Left cardiac atrium (tissue), 4 donors: ENCODE measurements around the gene ANKZF1. TPM values are rescaled to one million over a fixed set of nuclear protein-coding genes. Genes with fewer than 3 reads are reported as not detected.
"Not testable (repeated sequence)": the region's sequence is repeated elsewhere in the genome, so short reads cannot be mapped to it uniquely, and the experiment has no call there.

ENCODE experiments used
- ATAC-seq, 2 donors: fragments of 200-7000 bp; cut with Tn5 transposase; one replicate each; pipeline ENCODE4 v1.9.1; 2020; ENCODE audit warnings: mild to moderate bottlenecking in 2 of 2, moderate library complexity in 2 of 2
- DNase-seq: peaks from one replicate; pipeline ENCODE4 v3.0.0-alpha.2; 2020
- intact Hi-C, 2 donors: fragments of 100-400 bp; cut with DNase I; formaldehyde crosslinking; loops; one replicate each; pipeline versions ENCODE4 v1.14.1 to v1.15.1; 2022 to 2023
- long read RNA-seq: library from polyadenylated mRNA; unstranded; transcript quantifications from one replicate; pipeline ENCODE4 v2.0.0, GENCODE V29; 2021
- total RNA-seq, 2 donors: library from RNA; stranded (reverse); fragmentation: NEBNext Ultra II Directional; extraction: Animal tissue kit (Norgen Biotek cat#: 25700); gene quantifications; one replicate each; pipeline ENCODE4 v1.2.1, GENCODE V29; 2021
- donor health status: DM: no; HTN: yes; CAD: no.
- donor health status: DM: no; HTN: yes; CAD: no; lungs with severe emphysema.
- donor health status: DM: yes; HTN: yes; CAD: no.
- donor health status: Dilated cardiomyopathy.

Gene ANKZF1, protein sequence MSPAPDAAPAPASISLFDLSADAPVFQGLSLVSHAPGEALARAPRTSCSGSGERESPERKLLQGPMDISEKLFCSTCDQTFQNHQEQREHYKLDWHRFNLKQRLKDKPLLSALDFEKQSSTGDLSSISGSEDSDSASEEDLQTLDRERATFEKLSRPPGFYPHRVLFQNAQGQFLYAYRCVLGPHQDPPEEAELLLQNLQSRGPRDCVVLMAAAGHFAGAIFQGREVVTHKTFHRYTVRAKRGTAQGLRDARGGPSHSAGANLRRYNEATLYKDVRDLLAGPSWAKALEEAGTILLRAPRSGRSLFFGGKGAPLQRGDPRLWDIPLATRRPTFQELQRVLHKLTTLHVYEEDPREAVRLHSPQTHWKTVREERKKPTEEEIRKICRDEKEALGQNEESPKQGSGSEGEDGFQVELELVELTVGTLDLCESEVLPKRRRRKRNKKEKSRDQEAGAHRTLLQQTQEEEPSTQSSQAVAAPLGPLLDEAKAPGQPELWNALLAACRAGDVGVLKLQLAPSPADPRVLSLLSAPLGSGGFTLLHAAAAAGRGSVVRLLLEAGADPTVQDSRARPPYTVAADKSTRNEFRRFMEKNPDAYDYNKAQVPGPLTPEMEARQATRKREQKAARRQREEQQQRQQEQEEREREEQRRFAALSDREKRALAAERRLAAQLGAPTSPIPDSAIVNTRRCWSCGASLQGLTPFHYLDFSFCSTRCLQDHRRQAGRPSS
- total RNA-seq = 10 to 100 TPM; 16.0 to 20.3 TPM
- long read RNA-seq, transcript ANKZF1-201 (14 exons, 2,579 nt) = major isoform, 10 of 25 reads
- long read RNA-seq, partial matches to known transcripts = 0 of 25 reads
- long read RNA-seq, other reads (novel, unspliced or antisense) = 13 of 25 reads

DNA sequence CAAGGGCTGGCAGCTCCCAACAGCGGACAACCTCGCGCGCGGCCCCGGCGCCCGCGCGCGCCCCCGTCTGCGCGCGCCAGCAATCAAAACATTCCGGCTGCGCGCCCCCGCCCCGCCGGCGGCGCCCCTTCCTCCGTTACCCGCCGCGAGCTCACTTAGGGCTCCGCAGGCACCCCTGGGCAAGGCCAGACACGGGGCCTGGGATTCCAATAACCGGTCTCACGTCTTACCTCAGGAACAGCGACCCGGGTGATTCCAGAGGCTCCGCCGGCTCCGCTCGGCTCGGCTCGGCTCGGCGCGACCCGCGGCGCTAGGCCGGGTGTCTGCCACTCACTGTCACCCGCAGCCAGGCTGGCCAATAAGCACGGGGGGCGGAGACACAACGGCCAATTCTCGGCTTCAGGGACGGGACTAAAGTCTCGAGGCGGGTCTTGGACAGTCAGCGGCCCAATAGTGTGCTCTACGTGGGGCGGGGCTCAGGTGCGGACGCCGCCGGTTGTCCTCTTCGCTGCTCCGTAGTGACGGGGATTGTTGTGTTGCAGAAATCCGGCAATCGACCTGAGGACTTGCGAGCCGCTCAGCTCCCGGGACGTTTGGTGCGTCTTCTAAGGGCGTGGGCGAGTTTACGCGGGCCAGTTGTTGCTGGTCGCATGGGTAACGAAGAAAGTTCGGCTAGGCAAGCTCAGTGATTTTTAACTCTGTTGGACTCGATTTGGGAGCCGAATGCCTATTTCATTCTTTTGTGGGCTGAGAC lies at the start of gene ANKZF1, which contains the start of gene ATG9A:
ANKZF1 (plus strand) TSS at position 502 of the 754 bp plus-strand sequence. CDS start 452 bp downstream, outside the sequence.
ATG9A (minus strand) TSS at position 332 of the 754 bp plus-strand sequence. CDS start 1,612 bp downstream, outside the sequence.
- ATAC-seq (peak; percentile 99), DNase-seq (peak; percentile 99)
- intact Hi-C loops = loop anchor here in 1 of 2 donors (2.0 kb wide), 1 partner anchor 15 kb away; the partner anchor contains the start of genes GLB1L and STK16

DNA sequence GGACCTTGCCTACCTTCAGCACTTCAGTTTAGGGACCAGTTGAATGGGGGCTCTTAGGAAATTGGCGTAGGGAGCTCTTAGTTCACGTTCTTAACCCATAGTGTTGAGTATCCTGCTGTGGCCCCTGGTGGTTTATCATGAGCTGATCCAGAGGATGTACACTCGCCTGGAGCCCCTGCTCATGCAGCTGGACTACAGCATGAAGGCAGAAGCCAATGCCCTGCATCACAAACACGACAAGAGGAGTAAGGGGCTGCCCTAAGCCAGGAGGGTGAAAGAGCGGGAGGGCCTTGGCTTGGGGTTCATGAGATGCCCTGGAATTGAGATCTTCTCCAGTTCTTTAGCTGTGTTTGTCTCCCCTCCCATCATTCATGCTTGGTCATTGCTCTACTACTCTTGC lies 48.6 kb upstream of the ANKZF1 start:
- DNase-seq (no peak), ATAC-seq (no peak)
- intact Hi-C loops = no loop called here

DNA sequence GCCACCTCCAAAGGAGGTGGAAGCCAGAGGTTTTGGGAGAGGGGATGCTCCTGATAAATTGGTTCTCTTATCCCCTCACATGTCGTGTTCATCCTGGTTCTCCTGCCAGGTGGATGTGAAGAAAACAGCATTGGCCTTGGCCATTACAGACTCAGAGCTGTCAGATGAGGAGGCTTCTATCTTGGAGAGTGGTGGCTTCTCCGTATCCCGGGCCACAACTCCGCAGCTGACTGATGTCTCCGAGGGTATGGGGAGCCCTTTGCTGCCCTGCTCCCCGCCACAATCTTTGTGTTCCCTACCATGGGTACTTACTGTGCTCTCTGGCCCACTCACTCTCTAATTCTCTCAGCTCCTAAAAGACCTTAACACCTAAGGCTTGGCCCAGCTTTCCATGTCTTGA lies 48.1 kb upstream of the ANKZF1 start:
- ATAC-seq (no peak), DNase-seq (no peak)
- intact Hi-C loops = no loop called here

DNA sequence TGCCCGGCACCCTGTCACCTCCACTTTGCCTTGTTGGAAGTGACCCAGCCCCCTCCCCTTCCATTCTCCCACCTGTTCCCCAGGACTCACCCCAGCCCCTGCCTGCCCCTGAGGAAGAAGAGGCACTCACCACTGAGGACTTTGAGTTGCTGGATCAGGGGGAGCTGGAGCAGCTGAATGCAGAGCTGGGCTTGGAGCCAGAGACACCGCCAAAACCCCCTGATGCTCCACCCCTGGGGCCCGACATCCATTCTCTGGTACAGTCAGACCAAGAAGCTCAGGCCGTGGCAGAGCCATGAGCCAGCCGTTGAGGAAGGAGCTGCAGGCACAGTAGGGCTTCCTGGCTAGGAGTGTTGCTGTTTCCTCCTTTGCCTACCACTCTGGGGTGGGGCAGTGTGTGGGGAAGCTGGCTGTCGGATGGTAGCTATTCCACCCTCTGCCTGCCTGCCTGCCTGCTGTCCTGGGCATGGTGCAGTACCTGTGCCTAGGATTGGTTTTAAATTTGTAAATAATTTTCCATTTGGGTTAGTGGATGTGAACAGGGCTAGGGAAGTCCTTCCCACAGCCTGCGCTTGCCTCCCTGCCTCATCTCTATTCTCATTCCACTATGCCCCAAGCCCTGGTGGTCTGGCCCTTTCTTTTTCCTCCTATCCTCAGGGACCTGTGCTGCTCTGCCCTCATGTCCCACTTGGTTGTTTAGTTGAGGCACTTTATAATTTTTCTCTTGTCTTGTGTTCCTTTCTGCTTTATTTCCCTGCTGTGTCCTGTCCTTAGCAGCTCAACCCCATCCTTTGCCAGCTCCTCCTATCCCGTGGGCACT lies 47.1 kb upstream of the ANKZF1 start:
- no peak for DNase-seq
- intact Hi-C loops = no loop called here

DNA sequence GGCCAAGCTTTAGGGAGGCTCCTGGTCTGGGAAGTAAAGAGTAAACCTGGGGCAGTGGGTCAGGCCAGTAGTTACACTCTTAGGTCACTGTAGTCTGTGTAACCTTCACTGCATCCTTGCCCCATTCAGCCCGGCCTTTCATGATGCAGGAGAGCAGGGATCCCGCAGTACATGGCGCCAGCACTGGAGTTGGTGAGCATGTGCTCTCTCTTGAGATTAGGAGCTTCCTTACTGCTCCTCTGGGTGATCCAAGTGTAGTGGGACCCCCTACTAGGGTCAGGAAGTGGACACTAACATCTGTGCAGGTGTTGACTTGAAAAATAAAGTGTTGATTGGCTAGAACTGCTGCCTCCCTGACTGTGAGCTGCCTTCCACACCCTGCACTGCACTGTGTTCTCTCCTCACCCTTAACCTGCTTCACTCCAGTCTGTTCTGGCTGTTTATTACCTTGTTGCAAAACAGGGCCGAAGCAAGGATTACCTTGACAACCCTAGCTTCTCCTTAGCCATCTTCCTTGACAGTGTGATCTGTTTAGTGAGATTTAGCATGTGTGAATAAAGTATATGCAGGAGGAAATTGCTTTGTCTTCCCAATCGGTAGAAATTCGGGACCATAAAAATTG lies 46.3 kb upstream of the ANKZF1 start:
- ATAC-seq (no peak), DNase-seq (no peak)
- intact Hi-C loops = no loop called here

More for the DNA sequence above, 47.1 kb upstream of the ANKZF1 start:
- no peak for ATAC-seq

DNA sequence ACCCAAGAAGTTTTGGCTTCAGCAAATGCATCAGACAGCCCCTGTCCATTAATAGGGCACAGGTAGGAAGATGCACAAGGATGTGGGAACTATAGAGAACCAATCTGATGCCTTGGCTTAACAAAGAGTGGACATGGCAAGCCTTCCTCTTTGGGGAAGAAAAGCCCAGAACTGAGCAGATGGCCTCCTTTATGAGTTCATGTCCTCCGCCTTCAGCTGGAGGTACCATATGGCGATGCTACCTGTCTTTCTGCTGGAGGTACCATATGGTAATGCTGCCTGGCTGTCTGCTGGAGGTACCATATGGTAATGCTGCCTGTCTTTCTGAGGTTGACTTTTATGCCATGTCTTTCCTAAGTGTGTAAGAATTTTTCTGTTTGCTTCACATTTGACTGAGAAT lies 45.5 kb upstream of the ANKZF1 start:
- ATAC-seq (no peak), DNase-seq (no peak)
- intact Hi-C loops = no loop called here

DNA sequence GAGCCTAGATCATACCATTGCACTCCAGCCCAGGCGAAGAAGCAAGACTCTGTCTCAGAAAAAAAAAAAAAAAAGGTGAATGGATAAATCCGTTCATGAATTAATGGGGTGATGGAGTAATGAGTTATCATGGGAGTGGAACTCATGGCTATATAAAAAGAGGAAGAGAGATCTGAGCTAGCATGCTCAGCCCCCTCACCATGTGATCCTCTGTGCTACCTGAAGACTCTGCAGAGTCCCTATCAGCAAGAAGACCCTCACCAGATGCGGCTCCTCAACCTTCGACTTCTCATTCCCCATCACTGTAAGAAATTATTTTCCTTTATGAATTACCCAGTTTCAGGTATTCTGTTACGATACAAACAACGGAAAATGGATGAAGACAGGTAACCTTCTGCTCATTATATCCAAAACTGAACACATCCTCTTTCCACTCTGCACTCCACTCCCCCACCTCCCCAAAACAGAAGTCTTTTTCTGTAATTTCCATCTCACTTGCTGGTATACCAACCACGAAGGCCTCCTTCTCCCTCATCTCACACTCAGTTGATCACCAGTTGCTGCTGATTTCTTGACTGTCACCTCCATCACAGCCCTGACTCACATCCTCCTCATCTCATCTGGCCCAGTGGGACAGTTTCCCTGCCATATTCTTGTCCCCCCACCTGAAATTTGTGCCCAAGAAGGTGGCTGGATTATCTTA lies 42.7 kb upstream of the ANKZF1 start:
- intact Hi-C loops = no loop called here
- ATAC-seq (no peak), DNase-seq (no peak)

DNA sequence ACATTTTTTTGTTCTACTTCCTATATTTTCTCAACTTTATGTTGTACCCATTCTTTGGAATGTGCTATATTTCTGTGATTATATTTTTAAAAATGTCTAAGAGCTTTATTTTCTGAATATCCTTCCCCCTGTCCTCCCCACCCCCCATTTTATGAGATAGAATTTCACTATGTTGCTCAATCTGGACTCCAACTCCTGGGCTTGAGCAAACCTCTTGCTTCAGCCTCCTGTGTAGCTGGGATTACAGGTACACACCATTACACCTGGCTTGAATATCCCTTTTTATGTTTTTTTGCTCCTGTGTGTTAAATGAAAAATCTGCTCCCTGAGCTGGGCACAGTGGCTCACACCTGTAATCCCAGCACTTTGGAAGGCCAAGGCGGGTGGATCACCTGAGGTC lies 32.2 kb upstream of the ANKZF1 start:
- intact Hi-C loops = no loop called here
- ATAC-seq (no peak), DNase-seq (no peak)

DNA sequence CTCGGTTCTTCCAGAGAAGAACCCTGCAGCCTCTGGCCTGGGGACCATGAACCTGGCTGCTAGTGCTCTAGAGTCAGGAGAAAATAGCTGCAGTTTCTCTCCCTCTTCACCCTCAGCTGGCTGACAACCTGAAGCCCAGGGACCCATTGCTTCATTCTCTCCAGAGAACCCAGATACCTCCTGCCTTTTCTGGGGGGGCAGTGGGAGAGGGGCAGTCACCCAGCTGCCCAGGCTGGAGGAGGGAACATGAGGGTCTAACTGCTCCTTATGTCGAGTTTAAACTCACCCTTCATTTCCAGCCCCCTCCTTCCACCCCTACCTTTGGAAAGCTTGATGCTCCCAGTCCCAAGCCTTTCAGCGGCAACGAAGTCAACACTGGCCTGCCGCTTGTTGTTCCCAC lies 30.6 kb upstream of the ANKZF1 start:
- DNase-seq = no peak
- no peak for ATAC-seq
- intact Hi-C loops = no loop called here

DNA sequence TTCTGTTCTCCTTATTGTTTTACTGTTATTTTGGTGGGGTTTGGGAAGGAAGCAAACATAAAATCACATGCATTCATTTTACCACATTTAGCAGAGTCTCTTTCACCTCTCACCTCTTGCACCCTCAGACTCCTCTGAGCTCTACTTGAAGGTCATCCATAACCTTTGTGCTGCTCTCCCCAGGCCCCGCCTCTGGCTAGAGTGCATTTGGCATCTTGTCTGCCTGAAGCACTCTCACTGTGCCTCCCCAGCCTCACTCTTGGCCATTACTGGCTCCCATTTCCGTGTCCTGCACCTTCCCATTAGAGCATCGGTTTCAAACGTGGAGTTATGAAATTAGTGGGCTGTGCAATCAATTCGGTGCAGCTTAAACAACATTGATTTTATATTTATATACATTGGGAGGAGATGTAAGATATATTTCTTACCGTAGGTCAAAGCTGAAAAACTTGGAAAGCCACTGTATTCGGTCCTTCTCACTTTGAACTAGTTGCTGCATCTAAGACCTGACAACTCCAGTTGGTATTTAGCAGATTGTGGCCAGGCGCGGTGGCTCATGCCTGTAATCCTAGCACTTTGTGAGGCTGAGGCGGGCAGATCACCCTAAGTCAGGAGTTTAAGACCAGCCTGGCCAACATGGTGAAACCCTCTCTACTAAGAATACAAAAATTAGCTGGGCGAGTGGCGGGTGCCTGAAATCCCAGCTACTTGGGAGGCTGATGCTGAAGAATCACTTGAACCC lies 30.0 kb upstream of the ANKZF1 start:
- peak in 1 of 2 donors; percentile 86 for ATAC-seq
- intact Hi-C loops = no loop called here
- no peak for DNase-seq

DNA sequence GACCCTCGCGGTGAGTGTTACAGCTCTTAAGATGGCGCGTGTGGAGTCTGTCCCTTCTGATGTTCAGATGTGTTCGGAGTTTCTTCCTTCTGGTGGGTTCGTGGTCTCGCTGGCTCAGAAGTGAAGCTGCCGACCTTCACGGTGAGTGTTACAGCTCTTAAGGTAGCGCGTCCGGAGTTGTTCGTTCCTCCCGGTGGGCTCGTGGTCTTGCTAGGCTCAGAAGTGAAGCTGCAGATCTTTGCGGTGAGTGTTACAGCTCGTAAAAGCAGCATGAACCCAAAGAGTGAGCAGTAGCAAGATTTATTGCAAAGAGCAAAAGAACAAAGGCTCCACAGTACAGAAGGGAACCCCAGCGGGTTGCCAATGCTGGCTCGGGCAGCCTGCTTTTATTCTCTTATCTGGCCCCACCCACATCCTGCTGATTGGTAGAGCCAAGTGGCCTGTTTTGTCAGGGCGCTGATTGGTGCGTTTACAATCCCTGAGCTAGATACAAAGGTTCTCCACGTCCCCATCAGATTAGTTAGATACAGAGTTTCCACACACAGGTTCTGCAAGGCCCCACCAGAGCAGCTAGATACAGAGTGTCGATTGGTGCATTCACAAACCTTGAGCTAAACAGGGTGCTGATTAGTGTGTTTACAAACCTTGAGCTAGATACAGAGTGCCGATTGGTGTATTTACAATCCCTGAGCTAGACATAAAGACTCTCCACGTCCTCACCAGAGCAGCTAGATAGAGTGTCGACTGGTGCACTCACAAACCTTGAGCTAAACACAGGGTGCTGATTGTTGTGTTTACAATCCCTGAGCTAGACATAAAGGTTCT lies 28.9 kb upstream of the ANKZF1 start:
- DNase-seq, ATAC-seq, intact Hi-C loops: not testable (repeated sequence)

DNA sequence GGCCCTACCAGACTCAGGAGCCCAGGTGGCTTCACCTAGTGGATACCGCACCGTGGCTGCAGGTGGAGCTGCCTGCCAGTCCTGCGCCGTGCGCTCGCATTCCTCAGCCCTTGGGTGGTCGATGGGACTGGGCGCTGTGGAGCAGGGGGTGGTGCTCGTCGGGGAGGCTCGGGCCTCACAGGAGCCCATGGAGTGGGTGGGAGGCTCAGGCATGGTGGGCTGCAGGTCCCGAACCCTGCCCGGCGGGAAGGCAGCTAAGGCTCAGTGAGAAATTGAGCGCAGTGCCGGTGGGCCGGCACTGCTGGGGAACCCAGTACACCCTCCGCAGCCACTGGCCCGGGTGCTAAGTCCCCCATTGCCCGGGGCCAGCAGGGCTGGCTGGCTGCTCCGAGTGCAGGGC lies 28.3 kb upstream of the ANKZF1 start:
- ATAC-seq, intact Hi-C loops, DNase-seq: not testable (repeated sequence)

DNA sequence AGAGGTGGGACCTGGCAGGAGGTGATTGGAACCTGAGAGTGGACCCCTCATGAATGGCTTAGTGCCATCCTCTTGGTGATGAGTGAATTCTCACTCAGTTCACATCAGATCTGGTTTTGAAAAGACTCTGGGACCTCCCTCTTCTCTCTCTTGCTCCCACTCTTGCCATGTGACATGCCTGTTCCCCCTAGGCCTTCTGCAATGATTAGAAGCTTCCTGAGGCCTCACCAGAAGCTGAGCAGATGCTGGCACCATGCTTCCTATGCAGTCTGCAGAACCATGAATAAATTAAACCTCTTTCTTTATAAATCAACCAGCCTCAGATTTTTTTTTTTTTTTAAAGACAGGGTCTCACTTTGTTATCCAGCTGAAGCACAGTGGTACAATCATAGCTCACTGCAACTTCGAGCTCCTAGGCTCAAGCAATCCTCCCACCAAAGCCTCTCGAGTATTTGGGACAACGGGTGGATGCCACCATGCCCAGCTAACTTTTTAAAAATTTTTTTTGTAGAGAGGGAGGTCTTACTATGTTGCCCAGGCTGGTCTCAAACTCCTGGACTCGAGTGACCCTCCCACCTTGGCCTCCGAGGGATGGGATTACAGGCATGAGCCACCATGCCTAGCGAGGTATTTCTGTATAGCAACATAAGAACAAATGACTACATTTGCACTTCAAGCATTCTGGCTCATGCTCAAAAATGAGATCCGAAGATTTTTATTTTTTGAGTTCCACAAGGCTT lies 25.0 kb upstream of the ANKZF1 start:
- ATAC-seq = no peak
- intact Hi-C loops = no loop called here
- DNase-seq = no peak

DNA sequence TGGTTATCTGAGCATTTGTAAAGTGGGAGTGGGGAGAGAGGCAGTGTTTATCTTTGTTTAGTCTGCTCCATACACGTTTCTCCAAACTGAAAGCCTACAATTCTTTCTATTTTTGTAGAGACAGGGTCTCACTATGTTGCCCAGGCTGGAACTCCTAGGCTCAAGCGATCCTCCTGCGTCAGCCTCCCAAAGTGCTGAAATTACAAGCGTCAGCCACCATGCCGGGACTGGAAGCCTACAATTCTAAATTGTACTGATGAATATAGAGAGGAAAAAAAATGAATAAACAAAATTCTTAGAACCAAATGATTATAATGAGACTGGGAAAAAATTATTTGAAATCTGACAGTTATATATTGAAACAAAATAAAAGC lies 24.5 kb upstream of the ANKZF1 start:
- DNase-seq (no peak), ATAC-seq (no peak)
- intact Hi-C loops = no loop called here

DNA sequence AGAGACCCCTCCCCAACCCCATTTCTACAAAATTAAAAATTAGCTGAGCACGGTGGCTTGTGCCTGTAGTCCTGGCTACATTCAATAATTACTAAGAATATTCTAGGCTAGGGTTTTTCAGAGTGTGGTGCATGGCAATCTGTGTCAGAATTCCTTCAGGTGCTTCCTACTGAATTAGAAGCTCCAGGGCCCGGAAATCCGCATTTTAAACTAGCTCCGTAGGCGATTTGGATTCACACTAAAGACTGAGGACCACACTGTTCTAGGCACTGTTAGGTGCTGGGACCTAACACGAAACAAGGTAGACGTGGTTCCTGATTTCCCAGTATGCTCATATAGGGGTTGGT lies 23.7 kb upstream of the ANKZF1 start:
- no peak for DNase-seq
- ATAC-seq = no peak
- intact Hi-C loops = no loop called here
